GM12878 (cell line): Measurements from ENCODE around the gene TMEM89. TPM values are rescaled to one million over a fixed set of nuclear protein-coding genes. Genes with fewer than 3 reads are reported as not detected.

Experiments
- ATAC-seq: fragments of 200-7000 bp; cut with Tn5 transposase; 3 replicates; pipeline ENCODE4 v1.9.1; 2020; ENCODE audit warnings: mild to moderate bottlenecking, moderate library complexity
- BruUV-seq: library from RNA; stranded (reverse); fragments of 400-500 nt; replicated peaks from 2 replicates; lab custom pipeline; 2021; lab: Mats Ljungman, UMichigan
- CTCF ChIA-PET: fragments of 300-600 bp; sonication (Branson Sonifier 250); formaldehyde crosslinking; extraction: SDS; loops from one replicate; lab custom pipeline; 2021; ENCODE audit warnings: inconsistent platforms; lab: Yijun Ruan, JAX
- POLR2A ChIA-PET: fragments of 350-600 bp; formaldehyde crosslinking; extraction: SDS; loops from one replicate; lab custom pipeline; 2021; ENCODE audit warnings: inconsistent platforms; lab: Charles Lee
- RAD21 ChIA-PET: fragments of 300-600 bp; sonication (Branson Sonifier 250); formaldehyde crosslinking; loops from one replicate; lab custom pipeline; 2023; ENCODE audit warnings: antibody characterized with exemption; ENCODE audit not compliant: unreplicated experiment; lab: Charles Lee
- SMC1A ChIA-PET: fragments of 300-600 bp; sonication (Branson Sonifier 250); formaldehyde crosslinking; loops from one replicate; lab custom pipeline; 2023; ENCODE audit not compliant: unreplicated experiment, uncharacterized antibody; lab: Charles Lee
- DNase-seq: peaks from one replicate; pipeline ENCODE4 v3.0.0-alpha.2; 2011; ENCODE audit warnings: low read depth, low spot score
- FAIRE-seq: peaks from 3 replicates; lab custom pipeline; 2011; peaks lifted over from hg19 to GRCh38; lab: Jason Lieb, UNC
- H2AFZ ChIP-seq: 2 replicates; pipeline ENCODE4 v1.6.0; 2011; ENCODE audit warnings: low read depth, low read length, control low read depth; ENCODE audit not compliant: control insufficient read depth
- H3K27ac ChIP-seq: 2 replicates; pipeline ENCODE4 v1.5.1; 2011; ENCODE audit warnings: control low read depth; ENCODE audit not compliant: control insufficient read depth, insufficient read depth
- H3K27me3 ChIP-seq, 2 experiments: replicated peaks in 1 of 2; 2 replicates each; pipeline versions ENCODE4 v1.6.0 to v1.6.1; 2011; ENCODE audit warnings: low read length in 1 of 2; ENCODE audit not compliant: control insufficient read depth in 2 of 2, insufficient read depth in 2 of 2
- H3K36me3 ChIP-seq, 2 experiments: 2 replicates each; pipeline ENCODE4 v1.5.1; 2011; ENCODE audit warnings: low read length in 1 of 2; ENCODE audit not compliant: control insufficient read depth in 2 of 2, insufficient read depth in 2 of 2
- H3K4me1 ChIP-seq: 2 replicates; pipeline ENCODE4 v1.6.1; 2011; ENCODE audit warnings: mild to moderate bottlenecking, low read length, moderate library complexity, mixed read lengths; ENCODE audit not compliant: control insufficient read depth, insufficient read depth
- H3K4me2 ChIP-seq: 2 replicates; pipeline ENCODE4 v1.6.0; 2011; ENCODE audit warnings: control low read depth; ENCODE audit not compliant: control insufficient read depth, insufficient read depth
- H3K4me3 ChIP-seq: fragments of 200-600 bp; sonication (generic); 2 replicates; pipeline ENCODE4 v1.5.1; 2016
- H3K79me2 ChIP-seq: 2 replicates; pipeline ENCODE4 v1.6.0; 2011; ENCODE audit warnings: low read length; ENCODE audit not compliant: control insufficient read depth, insufficient read depth
- H3K9ac ChIP-seq: 2 replicates; pipeline ENCODE4 v1.8.0; 2011; ENCODE audit warnings: low read length, control low read depth, mixed read lengths; ENCODE audit not compliant: control insufficient read depth, insufficient read depth
- H3K9me3 ChIP-seq: replicated peaks from 3 replicates; pipeline ENCODE4 v1.5.1; 2011; ENCODE audit warnings: mild to moderate bottlenecking, low read length; ENCODE audit not compliant: control insufficient read depth, insufficient read depth
- H4K20me1 ChIP-seq: 2 replicates; pipeline ENCODE4 v1.6.0; 2011; ENCODE audit not compliant: control insufficient read depth, insufficient read depth
- CEBPB ChIP-seq, 2 experiments: fragments of 150-350 bp in 1 of 2; IDR thresholded peaks; 2 replicates each; pipeline ENCODE4 v1.6.1; 2012 to 2014; ENCODE audit warnings: low read depth in 2 of 2, low read length in 2 of 2, borderline replicate concordance in 1 of 2, inconsistent platforms in 1 of 2
- YY1 ChIP-seq: IDR thresholded peaks from 2 replicates; pipeline ENCODE4 v1.6.1; 2011; ENCODE audit warnings: low read depth, mild to moderate bottlenecking, low read length
- ZNF217 ChIP-seq: fragments of 450-650 bp; IDR thresholded peaks from 2 replicates; pipeline ENCODE4 v1.6.1; 2017; ENCODE audit warnings: antibody characterized with exemption, mild to moderate bottlenecking
- WGBS: methylation state at CpG from one replicate; pipeline ENCODE4 v1.1.6; 2016; ENCODE audit warnings: low lambda C conversion rate; ENCODE audit not compliant: insufficient replicate concordance, insufficient coverage; ENCODE audit errors: missing lambda C conversion rate; 5-methylcytosine and 5-hydroxymethylcytosine counted together
- in situ Hi-C: fragments of 300-500 bp; cut with MboI; formaldehyde crosslinking; loops from 9 replicates; pipeline ENCODE4 v1.14.3; 2018; ENCODE audit warnings: mixed read lengths
- intact Hi-C: fragments of 100-400 bp; cut with micrococcal nuclease; formaldehyde crosslinking; loops from one replicate; pipeline ENCODE4 v1.14.2; 2022; ENCODE audit not compliant: unreplicated experiment
- polyA plus RNA-seq, 11 experiments: library from polyadenylated mRNA; depleted of rRNA in 4 of 11; unstranded in 6 of 11; stranded (reverse) in 5 of 11; fragments of >200 nt; fragmentation: Nextera tagmentation in 4 of 11; fragmentation: Illumina TruSeq in 1 of 11; extraction: Ambion mirVana in 4 of 11; extraction: Trizol in 1 of 11; gene quantifications; 1 replicate in 1 of 11; 2 replicates in 10 of 11; pipeline versions ENCODE4 v1.2.1 to v1.2.3, GENCODE V29; 2011 to 2016; ENCODE audit warnings: inconsistent platforms in 2 of 11, missing spikeins in 2 of 11, low read depth in 1 of 11
- total RNA-seq, 4 experiments: library from RNA; depleted of rRNA in 3 of 4; stranded (reverse); fragments of >200 nt in 3 of 4; fragmentation: Illumina TruSeq in 1 of 4; extraction: Trizol in 1 of 4; gene quantifications; 2 replicates each; pipeline versions ENCODE4 v1.2.1 to v1.2.3, GENCODE V29; 2013 to 2021
- TF ChIP-seq, protein P1 (sequence below): fragments of 450-650 bp; formaldehyde crosslinking; IDR thresholded peaks from 2 replicates; pipeline ENCODE4 v1.4.0; 2022; ENCODE audit warnings: mild to moderate bottlenecking, moderate library complexity

Gene TMEM89
- total and polyA plus RNA-seq, 10 of the 15 experiments (the other 5 are each of a cell fraction or from before 2014, with no cell fraction given): not detected

DNA sequence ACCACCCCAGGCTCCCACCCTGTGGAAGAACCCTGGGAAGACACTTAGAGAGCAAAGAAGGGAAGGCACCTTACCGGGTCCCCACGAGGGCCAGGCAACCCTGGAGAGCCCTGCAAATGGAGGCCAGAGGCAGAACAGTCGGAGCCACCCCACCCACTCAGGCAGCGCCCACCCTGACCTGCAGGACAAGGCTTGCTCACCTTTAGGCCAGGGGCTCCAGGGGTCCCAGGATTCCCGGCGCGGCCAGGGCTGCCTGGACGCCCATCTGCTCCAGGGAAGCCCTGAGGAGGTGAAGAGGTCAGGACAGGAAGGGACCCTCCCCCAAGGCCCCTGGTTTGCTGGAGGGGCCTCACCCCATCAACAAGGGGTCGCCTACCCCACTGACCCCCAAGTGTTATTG, 36.7 kb downstream of the TMEM89 start (continued):
- TF ChIP-seq, protein P1, sequence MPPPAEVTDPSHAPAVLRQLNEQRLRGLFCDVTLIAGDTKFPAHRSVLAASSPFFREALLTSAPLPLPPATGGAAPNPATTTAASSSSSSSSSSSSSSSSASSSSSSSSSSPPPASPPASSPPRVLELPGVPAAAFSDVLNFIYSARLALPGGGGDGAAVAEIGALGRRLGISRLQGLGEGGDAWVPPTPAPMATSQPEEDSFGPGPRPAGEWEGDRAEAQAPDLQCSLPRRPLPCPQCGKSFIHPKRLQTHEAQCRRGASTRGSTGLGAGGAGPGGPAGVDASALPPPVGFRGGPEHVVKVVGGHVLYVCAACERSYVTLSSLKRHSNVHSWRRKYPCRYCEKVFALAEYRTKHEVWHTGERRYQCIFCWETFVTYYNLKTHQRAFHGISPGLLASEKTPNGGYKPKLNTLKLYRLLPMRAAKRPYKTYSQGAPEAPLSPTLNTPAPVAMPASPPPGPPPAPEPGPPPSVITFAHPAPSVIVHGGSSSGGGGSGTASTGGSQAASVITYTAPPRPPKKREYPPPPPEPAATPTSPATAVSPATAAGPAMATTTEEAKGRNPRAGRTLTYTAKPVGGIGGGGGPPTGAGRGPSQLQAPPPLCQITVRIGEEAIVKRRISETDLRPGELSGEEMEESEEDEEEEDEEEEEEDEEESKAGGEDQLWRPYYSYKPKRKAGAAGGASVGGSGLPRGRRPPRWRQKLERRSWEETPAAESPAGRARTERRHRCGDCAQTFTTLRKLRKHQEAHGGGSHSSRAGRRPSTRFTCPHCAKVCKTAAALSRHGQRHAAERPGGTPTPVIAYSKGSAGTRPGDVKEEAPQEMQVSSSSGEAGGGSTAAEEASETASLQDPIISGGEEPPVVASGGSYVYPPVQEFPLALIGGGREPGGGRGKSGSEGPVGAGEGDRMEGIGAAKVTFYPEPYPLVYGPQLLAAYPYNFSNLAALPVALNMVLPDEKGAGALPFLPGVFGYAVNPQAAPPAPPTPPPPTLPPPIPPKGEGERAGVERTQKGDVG (CRISPR knock-in tag): no peak
- no peak for TF ChIP-seq YY1
- TF ChIP-seq, all 136 proteins: peak for 0

DNA sequence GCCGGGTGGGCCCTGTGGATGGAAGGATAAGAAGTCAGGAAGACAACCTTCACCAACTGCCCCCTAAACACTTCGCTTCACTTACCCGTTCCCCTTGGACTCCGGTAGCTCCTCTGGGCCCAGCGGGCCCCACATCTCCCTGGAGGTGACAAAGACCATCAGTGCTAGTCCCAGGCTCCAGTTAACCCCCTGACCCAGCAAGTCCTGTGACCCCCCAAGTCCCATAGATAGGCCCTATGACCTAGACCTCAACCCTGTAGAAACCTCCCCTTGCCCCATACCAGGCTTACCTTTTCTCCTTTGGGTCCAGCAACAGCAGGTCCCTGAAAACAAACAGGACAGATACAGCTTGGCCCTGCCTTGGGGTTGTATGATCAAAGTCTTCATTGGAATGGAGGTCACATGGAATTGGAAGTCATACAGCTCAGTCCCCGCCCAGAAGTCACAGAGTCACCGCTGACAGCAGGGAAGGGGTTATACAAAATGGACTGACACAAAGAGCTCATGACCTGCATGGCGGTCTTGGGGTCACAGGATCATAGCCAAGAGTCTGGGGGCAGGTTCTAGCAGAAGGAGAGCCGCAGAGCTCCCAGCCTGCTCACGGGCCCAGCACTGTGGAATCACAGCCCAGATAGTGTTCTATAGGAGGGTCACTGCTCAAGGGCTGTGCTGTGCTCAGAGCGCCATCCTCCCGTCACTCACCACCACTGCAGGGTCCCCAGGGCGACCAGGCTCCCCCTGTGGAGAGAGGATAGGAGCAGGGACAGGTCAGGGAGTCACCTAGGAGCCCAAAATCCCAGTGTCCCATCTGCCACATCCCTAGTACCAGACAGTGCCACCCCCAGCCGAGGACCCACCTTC, 39.7 kb downstream of the TMEM89 start:
- DNase-seq (no peak), ATAC-seq (no peak), FAIRE-seq (no peak)
- TF ChIP-seq ZNF217 (no peak), CEBPB (IDR thresholded peaks at IDR 0.05; ENCODE audit: borderline replicate concordance in 1 of 2, low read depth in 2 of 2, low read length in 2 of 2) (no peak)
- no TSS peak for BruUV-seq
- Histone ChIP-seq H3K79me2 (no peaks in the 10 kb centered on the region), H4K20me1 (no peaks in the 10 kb centered on the region), H3K27me3 (no peaks in the 10 kb centered on the region; a peak in 1 of 4 replicates), H3K4me1 (no peaks in the 10 kb centered on the region), H3K4me3 (no peak overlapping the region), H2AFZ (no peak overlapping the region), H3K27ac (no peak overlapping the region), H3K4me2 (no peak overlapping the region), H3K9ac (no peak overlapping the region), H3K36me3 (no peaks in the 10 kb centered on the region), H3K9me3 (no peaks in the 10 kb centered on the region)
- intact Hi-C loops: no loop called here
- ChIA-PET CTCF (interaction anchor here (0.6 kb wide), 1 partner anchor 759 kb away, joined by 4 read pairs; no protein-coding TSS in a partner anchor), SMC1A (no interaction called here), RAD21 (no interaction called here), POLR2A (no interaction called here)
- in situ Hi-C loops: no loop called here
- 39% methylated on average over 14 of the region's 14 CpGs for WGBS
